Right renal pelvis (tissue), 4 donors: ENCODE measurements around the gene VWA2. TPM values are rescaled to one million over a fixed set of nuclear protein-coding genes. Genes with fewer than 3 reads are reported as not detected.
A peak's percentile ranks its signal among the peaks of the same experiment; 100 is the strongest.

Source experiments
- DNase-seq, 4 donors: peaks; one replicate each; pipeline ENCODE4 v3.0.0-alpha.2; 2013; ENCODE audit warnings: low read depth in 4 of 4, low spot score in 3 of 4, missing footprints in 1 of 4
- polyA plus RNA-seq, 4 donors: library from polyadenylated mRNA; unstranded; fragments of 120-200 nt; gene quantifications; one replicate each; pipeline ENCODE4 v1.2.1, GENCODE V29; 2013; ENCODE audit not compliant: insufficient read length in 4 of 4

The VWA2 gene
- polyA plus RNA-seq, 4 donors = 1.9 to 2.4 (median 1.9) TPM

DNA sequence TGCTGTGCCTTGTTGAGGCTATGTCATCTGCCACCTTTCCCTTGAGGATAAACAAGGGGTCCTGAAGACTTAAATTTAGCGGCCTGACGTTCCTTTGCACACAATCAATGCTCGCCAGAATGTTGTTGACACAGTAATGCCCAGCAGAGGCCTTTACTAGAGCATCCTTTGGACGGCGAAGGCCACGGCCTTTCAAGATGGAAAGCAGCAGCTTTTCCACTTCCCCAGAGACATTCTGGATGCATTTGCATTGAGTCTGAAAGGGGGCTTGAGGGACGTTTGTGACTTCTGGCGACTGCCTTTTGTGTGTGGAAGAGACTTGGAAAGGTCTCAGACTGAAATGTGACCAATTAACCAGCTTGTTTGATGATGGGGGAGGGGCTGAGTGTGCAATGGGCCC lies 52.5 kb downstream of the VWA2 start:
- DNase-seq = no peak

DNA sequence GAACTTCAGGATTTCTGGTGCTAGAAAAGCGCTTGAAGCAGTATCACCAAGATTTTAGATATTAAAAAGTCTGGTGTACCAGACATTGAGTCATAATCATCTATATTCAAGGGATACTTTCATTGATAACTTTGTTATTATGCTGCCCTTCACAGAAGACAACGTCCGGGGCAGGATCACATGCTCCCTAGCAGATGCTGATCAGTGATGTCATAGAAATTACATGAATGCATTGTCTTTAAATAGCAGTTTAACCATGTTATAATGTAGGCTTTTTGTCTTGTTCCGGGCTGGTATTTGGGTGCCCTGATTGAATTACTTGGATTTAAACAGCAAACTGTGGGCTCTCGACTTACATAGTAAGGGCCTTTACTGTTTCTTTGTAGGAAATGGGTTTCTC lies 54.0 kb downstream of the VWA2 start:
- no peak for DNase-seq

DNA sequence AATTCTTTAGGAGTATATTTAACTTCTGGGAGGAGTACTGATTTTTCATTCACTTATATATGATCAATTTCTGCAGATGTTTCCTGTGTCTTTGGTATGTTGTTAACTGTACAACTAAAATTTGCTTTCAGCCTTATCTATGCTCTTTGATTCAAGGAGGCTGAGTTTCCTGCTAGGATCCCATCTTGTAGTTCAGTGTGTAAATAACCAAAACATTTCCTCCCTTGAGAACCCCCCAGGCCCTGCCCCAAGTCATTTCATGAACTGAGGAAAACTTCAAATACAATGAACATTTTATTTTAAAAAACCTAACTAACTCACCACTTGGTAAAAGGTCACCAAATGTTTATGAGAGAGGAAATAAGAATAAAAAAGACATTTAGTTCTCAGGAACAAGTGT lies 55.5 kb downstream of the VWA2 start:
- DNase-seq = no peak

DNA sequence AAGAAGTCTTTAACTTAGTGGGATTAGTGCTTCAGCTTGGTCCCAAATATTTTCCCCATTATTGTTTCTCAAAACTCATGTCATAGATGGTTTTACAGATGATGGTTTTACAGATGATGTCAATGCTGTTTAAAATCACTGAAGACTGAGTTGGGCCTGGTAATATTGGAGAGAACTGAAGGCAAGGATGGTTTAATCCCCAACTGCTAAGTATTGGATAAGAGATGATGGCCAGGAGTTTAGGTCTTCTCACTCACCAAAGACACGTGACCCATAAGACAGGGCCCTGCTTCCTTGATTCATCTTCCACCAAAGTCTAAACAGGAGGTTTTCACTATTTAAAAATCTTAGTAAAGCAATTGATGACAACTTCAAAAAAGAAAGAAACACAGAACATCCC lies 56.3 kb downstream of the VWA2 start:
- DNase-seq = no peak

DNA sequence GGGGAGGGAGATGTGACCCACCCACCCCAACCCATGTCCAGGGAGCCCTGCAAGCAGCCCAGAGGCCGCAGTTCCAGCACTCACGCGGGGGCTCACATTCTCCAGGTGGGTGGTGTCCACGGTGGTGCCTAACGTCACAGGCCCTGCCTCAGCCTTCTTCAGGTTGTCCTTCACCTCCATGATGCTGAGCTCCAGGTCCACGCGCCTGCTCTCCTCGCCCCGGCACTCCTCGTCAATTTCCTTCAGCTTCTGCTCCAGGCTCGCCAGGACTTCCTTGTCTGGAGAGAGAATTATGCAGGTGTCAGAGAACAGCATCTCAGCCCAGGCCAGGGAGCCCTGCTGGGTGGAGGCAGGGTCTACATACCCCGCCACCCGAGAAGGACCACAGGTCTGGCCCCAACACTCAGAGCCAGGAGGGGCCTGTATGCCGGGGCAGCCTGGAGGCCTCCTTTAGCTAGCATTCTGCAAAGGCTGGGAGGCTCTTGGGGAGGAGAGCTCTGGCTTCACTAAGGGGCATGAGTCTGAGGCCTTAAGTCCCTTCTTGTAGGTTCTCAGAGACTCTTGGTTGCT lies 58.2 kb downstream of the VWA2 start:
- no peak for DNase-seq

DNA sequence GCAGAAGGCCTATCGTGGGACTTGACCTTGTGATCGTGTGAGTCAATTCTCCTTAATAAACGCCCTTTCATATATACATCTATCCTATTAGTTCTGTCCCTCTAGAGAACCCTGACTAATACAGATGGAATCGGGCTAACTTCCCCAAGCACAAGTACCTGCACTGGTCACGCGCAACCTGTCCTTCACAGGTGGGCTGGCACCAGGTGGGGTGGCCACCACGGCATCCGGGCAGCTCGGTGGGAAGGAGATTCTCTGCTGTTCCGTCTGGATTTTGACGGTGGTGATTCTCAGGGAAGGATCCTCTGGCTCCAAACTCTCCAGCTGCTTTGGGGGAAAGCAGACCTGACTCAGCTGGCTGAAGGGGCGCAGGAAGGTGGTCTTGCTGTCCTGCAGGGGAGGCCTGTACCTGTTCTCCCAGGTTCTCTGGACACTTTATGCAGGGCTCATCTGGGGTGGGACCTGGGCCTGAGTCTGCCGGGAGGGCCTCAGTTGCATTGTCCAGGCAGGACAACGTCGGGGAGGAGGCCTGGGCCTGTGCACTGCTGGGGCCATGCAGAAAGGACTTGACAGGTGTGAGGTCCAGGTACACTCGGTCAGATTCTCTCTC lies 61.1 kb downstream of the VWA2 start:
- DNase-seq = no peak

DNA sequence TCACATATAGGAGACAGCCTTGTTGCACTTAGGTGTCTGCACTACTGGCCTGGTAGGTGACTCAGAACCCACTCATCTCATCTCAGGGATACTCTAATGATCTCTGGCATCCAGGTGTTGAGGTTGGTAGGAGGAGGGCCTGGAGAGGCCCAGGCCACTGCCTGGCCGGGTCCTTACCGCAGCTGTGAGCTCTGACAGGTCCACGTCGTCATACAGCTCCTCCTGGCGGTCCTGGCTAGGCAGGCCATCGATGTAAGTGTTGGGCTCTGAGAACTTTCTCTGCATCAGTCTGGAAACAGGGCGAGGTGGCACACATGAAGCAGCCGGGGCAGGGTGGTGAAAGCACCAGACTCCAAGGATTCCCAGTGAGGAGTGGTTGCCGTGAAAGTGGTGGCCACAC lies 62.1 kb downstream of the VWA2 start:
- no peak for DNase-seq

DNA sequence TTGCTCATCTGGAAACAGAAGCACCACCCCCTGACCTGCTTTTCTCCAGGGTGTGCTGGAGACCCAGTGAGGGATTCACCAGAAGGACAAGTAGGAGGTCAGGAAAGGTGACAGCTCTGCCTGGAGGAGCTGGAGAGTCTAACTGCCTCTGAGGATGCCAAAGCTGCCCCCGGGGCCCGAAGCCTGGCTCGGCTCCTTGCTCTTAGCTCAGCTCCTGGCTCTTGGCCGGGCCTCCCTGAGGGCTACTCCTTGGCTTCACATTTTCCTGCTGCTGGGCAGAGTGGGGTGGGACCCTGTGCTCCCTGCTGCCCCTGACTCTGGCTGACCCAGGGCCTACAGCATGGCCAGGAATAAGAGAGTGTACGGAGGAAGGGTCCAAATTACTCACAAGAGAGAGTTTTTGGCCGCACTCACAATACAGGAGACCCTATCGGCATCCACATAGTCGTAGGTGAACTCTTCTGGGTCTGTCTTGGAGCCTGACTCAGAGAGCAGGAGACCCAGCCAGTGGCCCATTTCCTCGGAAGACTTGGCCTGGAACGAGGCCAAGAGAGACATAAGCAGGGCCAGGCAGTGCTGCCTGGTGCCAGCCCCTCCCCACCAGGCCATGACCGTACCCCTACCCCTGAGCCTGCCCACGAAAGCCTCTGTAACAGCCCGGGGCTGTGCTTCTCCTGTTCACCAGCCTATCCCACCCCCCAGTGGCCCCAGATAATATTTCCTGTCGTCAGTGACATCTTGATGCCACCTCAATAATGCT lies 63.1 kb downstream of the VWA2 start:
- DNase-seq = no peak

DNA sequence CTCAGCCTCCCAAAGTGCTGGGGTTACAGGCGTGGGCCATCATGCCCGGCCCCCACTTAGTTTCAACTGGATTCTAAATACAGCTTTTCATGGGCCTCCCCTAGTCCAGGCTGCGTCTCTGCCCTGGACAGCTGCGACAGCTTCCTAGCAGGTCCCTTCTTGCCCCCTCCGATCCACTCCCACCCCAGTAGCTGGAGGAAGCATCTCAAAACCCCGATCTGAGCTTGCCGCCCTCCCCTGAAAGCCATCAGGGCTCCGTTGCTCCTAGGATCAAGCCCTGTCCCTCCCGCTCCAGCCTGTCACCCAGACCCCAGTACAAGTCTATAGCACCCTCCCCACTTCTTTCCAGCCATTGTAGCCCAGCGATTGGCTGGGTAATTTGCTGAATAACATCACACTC lies 64.5 kb downstream of the VWA2 start:
- DNase-seq = no peak

DNA sequence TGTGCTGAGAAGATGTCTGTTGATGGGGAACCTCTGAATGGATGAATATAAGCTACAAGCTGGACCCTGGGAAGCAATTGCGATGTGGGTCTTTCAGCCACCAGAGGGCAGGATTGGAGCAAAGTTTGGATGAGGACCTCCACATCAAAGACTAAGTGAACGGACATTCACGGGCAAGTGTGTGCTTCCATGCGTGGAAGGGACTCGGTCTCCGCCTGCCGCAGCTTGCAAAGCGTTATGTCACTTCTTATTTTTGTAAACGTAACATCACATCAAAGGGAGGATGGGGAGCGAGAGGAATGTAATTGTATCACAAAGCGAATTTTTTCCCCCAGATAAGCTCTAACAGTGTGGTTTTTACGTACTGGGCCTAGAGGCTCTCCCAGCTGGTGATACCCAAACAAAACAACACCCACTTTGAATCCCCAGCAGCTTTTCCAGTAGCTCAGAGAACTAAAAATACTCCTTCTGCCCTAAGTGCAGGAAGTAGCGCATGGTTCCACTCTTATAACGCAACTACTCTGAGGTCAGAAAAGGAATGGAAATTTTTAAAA lies 65.0 kb downstream of the VWA2 start:
- peak; percentile 83 to 89 (median 88) for DNase-seq

DNA sequence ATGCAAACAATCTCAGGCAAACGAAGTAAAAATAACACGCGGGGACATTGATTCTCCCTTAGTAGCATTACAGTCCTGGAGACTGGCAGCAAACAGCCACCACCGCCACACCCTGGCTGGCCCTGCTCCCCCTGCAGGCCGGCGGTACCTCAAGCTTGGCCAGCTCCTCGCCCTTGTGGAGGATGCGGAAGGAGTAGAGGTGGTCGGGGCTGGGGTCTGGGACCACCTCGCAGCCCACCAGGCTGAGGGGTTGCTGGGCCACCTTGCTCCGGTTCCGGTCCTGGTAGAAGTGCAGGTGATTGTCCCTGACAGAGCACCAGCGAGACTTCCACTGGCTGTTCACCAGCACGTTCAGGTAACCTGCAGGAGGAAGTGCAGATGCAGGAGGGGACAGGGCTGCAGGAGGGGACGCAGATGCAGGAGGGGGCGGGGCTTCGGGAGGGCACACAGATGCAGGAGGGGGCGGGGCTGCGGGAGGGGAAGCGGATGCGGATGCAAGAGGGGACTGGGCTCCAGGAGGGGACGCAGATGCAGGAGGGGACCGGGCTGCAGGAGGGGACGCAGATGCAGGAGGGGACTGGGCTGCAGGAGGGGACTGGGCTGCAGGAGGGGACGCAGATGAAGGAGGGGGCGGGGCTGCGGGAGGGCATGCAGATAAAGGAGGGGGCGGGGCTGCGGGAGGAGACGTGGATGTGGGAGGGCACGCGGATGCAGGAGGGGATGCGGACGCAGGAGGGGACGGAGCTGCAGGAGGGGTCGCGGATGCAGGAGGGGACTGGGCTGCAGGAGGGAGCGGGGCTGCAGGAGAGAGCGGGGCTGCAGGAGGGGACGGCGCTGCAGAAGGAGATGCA lies 65.7 kb downstream of the VWA2 start:
- peak; percentile 33 to 45 (median 39) for DNase-seq

DNA sequence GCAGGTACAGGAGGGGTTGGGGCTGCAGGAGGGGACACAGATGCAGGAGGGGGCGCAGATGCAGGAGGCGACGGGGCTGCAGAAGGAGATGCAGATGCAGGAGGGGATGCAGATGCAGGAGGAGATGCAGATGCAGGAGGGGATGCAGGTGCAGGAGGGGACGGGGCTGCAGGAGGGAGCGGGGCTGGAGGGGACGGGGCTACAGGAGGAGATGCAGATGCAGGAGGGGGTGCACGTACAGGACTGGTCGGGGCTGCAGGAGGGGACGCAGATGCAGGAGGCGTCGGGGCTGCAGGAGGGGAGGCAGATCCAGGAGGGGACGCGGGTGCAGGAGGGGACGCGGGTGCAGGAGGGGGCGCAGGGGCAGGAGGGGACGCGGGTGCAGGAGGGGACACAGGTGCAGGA lies 66.5 kb downstream of the VWA2 start:
- no peak for DNase-seq

DNA sequence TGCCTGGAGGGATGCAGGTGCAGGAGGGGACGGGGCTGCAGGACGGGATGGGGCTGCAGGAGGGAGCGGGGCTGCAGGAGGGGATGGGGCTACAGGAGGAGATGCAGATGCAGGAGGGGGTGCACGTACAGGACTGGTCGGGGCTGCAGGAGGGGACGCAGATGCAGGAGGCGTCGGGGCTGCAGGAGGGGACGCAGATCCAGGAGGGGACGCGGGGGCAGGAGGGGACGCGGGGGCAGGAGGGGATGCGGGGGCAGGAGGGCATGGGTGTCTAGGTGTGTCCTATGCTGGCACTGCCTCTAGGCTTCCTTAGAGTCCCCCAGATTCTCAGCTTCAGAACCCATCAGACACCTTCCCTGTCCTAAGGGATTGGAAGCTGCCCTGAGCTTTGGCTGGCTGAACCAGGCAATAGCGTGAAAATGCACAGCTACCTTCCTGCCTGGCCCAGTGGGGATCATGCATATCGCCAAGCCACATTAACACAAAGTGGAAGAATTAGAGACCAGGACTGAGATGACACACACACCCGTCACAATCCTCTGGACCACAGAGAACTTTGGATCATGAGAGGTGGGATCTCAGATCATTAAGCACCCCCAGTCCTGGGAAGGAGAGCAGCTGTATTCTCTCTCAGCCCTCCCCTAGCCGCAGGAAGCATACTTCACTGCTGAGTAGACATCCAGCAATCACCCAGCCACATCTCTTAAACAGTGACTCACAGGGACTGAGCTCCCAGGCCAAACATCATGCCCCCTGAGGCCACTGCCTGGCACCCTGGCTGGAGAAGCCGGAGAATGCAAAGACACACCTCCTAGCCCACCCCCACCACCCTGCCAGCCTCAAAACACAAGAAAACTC lies 67.3 kb downstream of the VWA2 start:
- DNase-seq = no peak

DNA sequence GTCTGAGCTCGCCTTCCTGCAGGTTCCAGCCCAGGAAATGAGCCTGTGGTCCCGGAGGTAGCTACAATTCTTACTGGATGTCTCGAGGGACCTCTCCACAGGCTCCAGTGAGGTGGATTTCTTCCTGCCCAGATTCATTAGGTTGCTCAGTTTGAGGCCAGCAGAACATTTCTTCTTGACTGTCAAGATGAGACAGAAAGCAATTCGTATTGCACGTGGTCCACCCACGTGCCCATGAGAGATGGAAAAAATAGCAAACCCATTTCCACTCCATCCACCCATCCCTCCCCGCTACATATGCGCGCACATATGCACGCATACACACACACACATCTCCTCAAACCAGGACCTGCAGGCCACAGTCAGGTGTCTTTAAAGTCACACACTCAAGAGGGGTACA lies 68.7 kb downstream of the VWA2 start:
- DNase-seq = no peak

DNA sequence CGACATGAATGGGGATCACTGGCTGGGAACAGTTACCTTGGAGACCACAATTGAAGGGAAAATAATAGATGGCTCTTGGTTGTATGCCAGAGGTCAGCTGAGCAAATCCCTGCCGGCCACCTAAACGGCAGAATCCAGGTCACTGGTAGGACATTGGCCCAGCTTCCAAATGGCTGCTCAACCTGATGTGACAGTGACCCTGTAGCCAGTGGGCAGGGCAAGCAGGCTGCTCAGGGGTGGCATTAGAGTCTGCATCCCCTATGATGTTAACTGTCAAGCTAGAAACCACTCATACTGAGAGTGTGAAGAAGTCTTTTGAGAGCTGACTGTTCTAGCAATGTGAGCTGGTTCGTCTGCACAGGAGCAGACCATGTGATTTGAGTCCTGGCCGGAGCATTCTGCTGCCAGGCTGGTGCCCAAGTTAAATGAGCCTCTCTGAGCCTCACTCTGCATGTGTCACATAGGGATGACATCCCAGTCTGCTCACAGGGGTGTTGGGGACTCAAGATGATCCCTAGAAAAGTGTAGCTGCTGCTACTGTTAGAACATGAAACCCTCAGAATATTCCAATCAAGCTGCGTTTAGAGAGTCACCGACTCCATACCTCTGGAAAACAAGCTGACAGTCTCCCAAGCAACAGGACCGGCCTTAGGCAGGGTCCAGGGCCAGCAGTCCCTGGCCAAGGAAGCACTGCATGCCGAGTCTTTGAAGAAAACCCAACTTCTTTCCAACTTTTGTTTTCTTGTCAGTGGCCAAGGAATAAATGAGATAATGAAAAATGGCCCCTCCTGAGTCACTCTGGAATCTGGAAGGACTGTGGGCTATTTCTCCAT lies 69.7 kb downstream of the VWA2 start:
- DNase-seq = no peak

DNA sequence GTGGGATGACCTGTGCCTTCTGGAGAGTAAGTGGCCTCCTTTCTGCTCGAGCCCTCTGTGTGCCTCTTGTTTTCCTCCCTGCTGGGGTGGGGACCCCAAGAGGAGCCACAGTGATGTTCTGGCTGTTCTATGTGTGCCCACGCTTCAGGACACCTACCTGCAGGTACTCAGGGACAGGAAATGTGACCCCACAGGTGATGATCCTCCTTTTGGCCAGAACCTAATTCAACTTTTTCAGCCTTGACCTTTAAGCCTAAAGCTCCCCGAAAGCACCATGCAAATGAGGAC lies 70.3 kb downstream of the VWA2 start:
- no peak for DNase-seq

DNA sequence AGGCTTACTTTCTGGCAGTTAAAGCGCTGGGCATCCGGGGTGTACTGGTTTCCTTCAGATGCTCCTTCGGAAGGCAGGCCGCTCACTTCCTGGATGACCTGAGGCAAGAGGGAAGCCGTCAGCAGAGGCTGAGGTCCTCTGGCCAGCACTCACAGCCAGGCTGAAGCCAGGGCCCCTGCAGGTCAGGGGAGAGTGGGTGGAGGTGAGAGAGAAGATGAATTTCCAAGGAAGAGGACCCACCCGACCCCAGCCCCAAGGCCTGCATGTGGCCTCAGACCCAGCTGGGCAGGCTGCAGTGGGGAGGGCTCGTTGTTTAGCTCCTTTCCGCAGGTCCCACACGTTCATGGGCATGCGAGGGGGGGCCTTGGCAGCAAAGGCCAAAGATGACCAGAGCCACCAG lies 71.3 kb downstream of the VWA2 start:
- DNase-seq = no peak

DNA sequence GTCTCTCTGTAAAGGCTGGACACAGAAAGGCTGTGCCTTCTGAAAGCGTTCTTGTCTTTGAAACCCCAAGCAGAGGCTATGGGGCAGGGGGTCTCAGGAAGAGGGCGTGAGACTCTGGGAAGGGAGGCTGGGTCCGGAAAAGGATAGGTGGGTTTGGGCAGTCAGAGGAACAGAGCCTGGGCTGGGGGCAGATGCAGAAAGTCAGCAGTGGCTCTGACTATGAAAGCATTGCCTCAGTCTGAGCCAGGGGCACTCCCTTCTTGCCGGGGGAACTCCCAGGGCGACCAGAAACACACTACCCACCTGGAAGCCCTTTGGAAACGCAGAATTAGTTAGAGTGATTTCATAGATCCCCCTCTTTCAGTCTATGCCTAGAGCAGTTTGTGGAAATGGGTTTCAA lies 72.0 kb downstream of the VWA2 start:
- no peak for DNase-seq

DNA sequence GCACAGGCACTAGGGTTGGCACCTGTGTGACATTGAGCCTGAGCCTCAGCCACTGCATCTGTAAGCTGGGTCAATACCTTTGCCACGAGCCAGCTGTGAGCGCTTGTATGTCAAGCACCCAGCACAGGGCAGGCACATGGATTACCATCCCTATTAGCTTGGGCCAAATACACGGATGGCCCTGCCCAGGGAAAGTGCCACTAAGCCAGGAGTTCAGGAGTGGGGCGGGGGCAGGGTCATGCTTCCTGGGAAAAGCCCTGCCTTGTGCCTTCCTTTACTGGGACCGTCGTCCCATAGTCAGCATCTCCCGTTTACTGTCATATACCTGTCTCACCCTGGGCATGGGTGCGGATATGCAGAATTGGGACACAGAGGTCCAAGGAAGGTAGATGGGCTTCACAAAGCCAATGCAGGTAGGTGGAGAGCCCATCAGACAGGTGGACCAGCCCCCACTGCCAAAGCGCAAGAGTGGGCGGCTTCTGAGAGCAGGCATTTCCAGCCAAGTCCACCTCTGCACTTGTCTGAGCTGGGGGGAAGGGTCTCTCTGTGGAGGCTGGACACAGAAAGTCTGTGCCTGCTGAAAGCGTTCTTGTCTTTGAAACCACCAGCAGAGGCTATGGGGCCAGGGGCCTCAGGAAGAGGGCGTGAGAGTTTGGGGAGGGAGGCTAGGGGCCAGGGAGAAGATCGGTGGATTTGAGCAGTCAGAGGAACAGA lies 72.6 kb downstream of the VWA2 start:
- no peak for DNase-seq
